VCaP (cell line): Measurements from ENCODE around the gene COMMD9.

Source experiments
- H3K27ac ChIP-seq: fragments of 450-650 bp; 2 replicates; pipeline ENCODE4 v1.5.1; 2017
- CTCF ChIP-seq: fragments of 450-650 bp; conservative IDR thresholded peaks from 2 replicates; pipeline ENCODE4 v1.5.1; 2017; ENCODE audit warnings: mild to moderate bottlenecking, moderate library complexity

COMMD9 gene

GRCh38 chr11:36273110-36273509 lies 16.1 kb downstream of the COMMD9 start:
- no peak for TF ChIP-seq CTCF
- H3K27ac ChIP-seq, result no peak overlapping the region

GRCh38 chr11:36271794-36272407 lies 17.3 kb downstream of the COMMD9 start:
- TF ChIP-seq CTCF, result no peak
- H3K27ac ChIP-seq, result peak overlapping the region; percentile 39

- no peak overlapping the region for H3K27ac ChIP-seq
- TF ChIP-seq CTCF, result no peak
Observed at GRCh38 chr11:36270701-36271100, 18.5 kb downstream of the COMMD9 start.

- TF ChIP-seq CTCF, result no peak
Observed at GRCh38 chr11:36268337-36268985, 20.8 kb downstream of the COMMD9 start.

GRCh38 chr11:36266767-36267166 lies 22.5 kb downstream of the COMMD9 start:
- H3K27ac ChIP-seq, result no peak overlapping the region
- TF ChIP-seq CTCF, result no peak

More at GRCh38 chr11:36268337-36268985, 20.8 kb downstream of the COMMD9 start:
- no peak overlapping the region for H3K27ac ChIP-seq

GRCh38 chr11:36265793-36266628 lies 23.2 kb downstream of the COMMD9 start:
- no peak overlapping the region for H3K27ac ChIP-seq
- peak; percentile 88 for TF ChIP-seq CTCF

- H3K27ac ChIP-seq, result no peak overlapping the region
- no peak for TF ChIP-seq CTCF
Observed at GRCh38 chr11:36264973-36265344, 24.3 kb downstream of the COMMD9 start.
